ENCODE measurements around the gene SPOCK2.
A peak's percentile ranks its signal among the peaks of the same experiment; 100 is the strongest.

The SPOCK2 gene

GRCh38 chr10:72012796-72013195 lies 75.6 kb downstream of the SPOCK2 start:
- H3K27me3 ChIP-seq (ENCODE audit: control insufficient read depth in 2 of 2, insufficient read depth in 2 of 2, low read length in 2 of 2) = no peaks in the 10 kb centered on the region
- H3K9ac ChIP-seq (ENCODE audit: low read depth in 1 of 2, low read length in 2 of 2) = no peak overlapping the region
- H3K4me3 ChIP-seq (ENCODE audit: low read length in 2 of 2) = no peak overlapping the region
- no peaks in the 10 kb centered on the region for H3K36me3 ChIP-seq (ENCODE audit: control insufficient read depth in 2 of 2, insufficient read depth in 2 of 2, low read length in 2 of 2)
- no peak overlapping the region for H3K27ac ChIP-seq (ENCODE audit: low read depth in 2 of 2, low read length in 2 of 2)
- no peaks in the 10 kb centered on the region for H3K9me3 ChIP-seq (ENCODE audit: control insufficient read depth in 2 of 2, low read length in 2 of 2)
- peaks cover 13 to 28% of the 10 kb centered on the region in 2 donors for H3K4me1 ChIP-seq (ENCODE audit: control insufficient read depth in 2 of 2, insufficient read depth in 2 of 2, low read length in 2 of 2)

- H3K4me1 ChIP-seq (ENCODE audit: control insufficient read depth in 2 of 2, insufficient read depth in 2 of 2, low read length in 2 of 2) = peaks cover 13 to 28% of the 10 kb centered on the region in 2 donors
- no peak overlapping the region for H3K4me3 ChIP-seq (ENCODE audit: low read length in 2 of 2)
- H3K27ac ChIP-seq (ENCODE audit: low read depth in 2 of 2, low read length in 2 of 2) = no peak overlapping the region
- no peaks in the 10 kb centered on the region for H3K36me3 ChIP-seq (ENCODE audit: control insufficient read depth in 2 of 2, insufficient read depth in 2 of 2, low read length in 2 of 2)
- no peaks in the 10 kb centered on the region for H3K9me3 ChIP-seq (ENCODE audit: control insufficient read depth in 2 of 2, low read length in 2 of 2)
- H3K27me3 ChIP-seq (ENCODE audit: control insufficient read depth in 2 of 2, insufficient read depth in 2 of 2, low read length in 2 of 2) = no peaks in the 10 kb centered on the region
- H3K9ac ChIP-seq (ENCODE audit: low read depth in 1 of 2, low read length in 2 of 2) = no peak overlapping the region
These were observed 76.3 kb downstream of the SPOCK2 start for GRCh38 chr10:72011976-72012512.

GRCh38 chr10:72011468-72011867 lies 76.9 kb downstream of the SPOCK2 start:
- Histone ChIP-seq H3K36me3 (ENCODE audit: control insufficient read depth in 2 of 2, insufficient read depth in 2 of 2, low read length in 2 of 2) (no peaks in the 10 kb centered on the region), H3K9me3 (ENCODE audit: control insufficient read depth in 2 of 2, low read length in 2 of 2) (no peaks in the 10 kb centered on the region), H3K4me1 (ENCODE audit: control insufficient read depth in 2 of 2, insufficient read depth in 2 of 2, low read length in 2 of 2) (peaks cover 12 to 28% of the 10 kb centered on the region in 2 donors), H3K4me3 (ENCODE audit: low read length in 2 of 2) (no peak overlapping the region), H3K27me3 (ENCODE audit: control insufficient read depth in 2 of 2, insufficient read depth in 2 of 2, low read length in 2 of 2) (no peaks in the 10 kb centered on the region), H3K27ac (ENCODE audit: low read depth in 2 of 2, low read length in 2 of 2) (no peak overlapping the region), H3K9ac (ENCODE audit: low read depth in 1 of 2, low read length in 2 of 2) (no peak overlapping the region)

GRCh38 chr10:72011016-72011415 lies 77.3 kb downstream of the SPOCK2 start:
- no peak overlapping the region for H3K27ac ChIP-seq (ENCODE audit: low read depth in 2 of 2, low read length in 2 of 2)
- H3K9ac ChIP-seq (ENCODE audit: low read depth in 1 of 2, low read length in 2 of 2) = no peak overlapping the region
- no peaks in the 10 kb centered on the region for H3K9me3 ChIP-seq (ENCODE audit: control insufficient read depth in 2 of 2, low read length in 2 of 2)
- peaks cover 9 to 24% of the 10 kb centered on the region in 2 donors for H3K4me1 ChIP-seq (ENCODE audit: control insufficient read depth in 2 of 2, insufficient read depth in 2 of 2, low read length in 2 of 2)
- H3K27me3 ChIP-seq (ENCODE audit: control insufficient read depth in 2 of 2, insufficient read depth in 2 of 2, low read length in 2 of 2) = no peaks in the 10 kb centered on the region
- no peak overlapping the region for H3K4me3 ChIP-seq (ENCODE audit: low read length in 2 of 2)
- H3K36me3 ChIP-seq (ENCODE audit: control insufficient read depth in 2 of 2, insufficient read depth in 2 of 2, low read length in 2 of 2) = no peaks in the 10 kb centered on the region

GRCh38 chr10:72010234-72010973 lies 77.9 kb downstream of the SPOCK2 start:
- H3K9ac ChIP-seq (ENCODE audit: low read depth in 1 of 2, low read length in 2 of 2) = no peak overlapping the region
- H3K27me3 ChIP-seq (ENCODE audit: control insufficient read depth in 2 of 2, insufficient read depth in 2 of 2, low read length in 2 of 2) = no peaks in the 10 kb centered on the region
- H3K4me1 ChIP-seq (ENCODE audit: control insufficient read depth in 2 of 2, insufficient read depth in 2 of 2, low read length in 2 of 2) = peaks cover 9 to 18% of the 10 kb centered on the region in 2 donors
- H3K36me3 ChIP-seq (ENCODE audit: control insufficient read depth in 2 of 2, insufficient read depth in 2 of 2, low read length in 2 of 2) = no peaks in the 10 kb centered on the region
- H3K9me3 ChIP-seq (ENCODE audit: control insufficient read depth in 2 of 2, low read length in 2 of 2) = no peaks in the 10 kb centered on the region
- peak overlapping the region; percentile 67 to 70 for H3K27ac ChIP-seq (ENCODE audit: low read depth in 2 of 2, low read length in 2 of 2)
- no peak overlapping the region for H3K4me3 ChIP-seq (ENCODE audit: low read length in 2 of 2)

- peaks cover 9 to 15% of the 10 kb centered on the region in 2 donors for H3K4me1 ChIP-seq (ENCODE audit: control insufficient read depth in 2 of 2, insufficient read depth in 2 of 2, low read length in 2 of 2)
- no peaks in the 10 kb centered on the region for H3K27me3 ChIP-seq (ENCODE audit: control insufficient read depth in 2 of 2, insufficient read depth in 2 of 2, low read length in 2 of 2)
- no peak overlapping the region for H3K9ac ChIP-seq (ENCODE audit: low read depth in 1 of 2, low read length in 2 of 2)
- H3K27ac ChIP-seq (ENCODE audit: low read depth in 2 of 2, low read length in 2 of 2) = peak overlapping the region; percentile 67 to 70
- H3K9me3 ChIP-seq (ENCODE audit: control insufficient read depth in 2 of 2, low read length in 2 of 2) = no peaks in the 10 kb centered on the region
- H3K4me3 ChIP-seq (ENCODE audit: low read length in 2 of 2) = no peak overlapping the region
- H3K36me3 ChIP-seq (ENCODE audit: control insufficient read depth in 2 of 2, insufficient read depth in 2 of 2, low read length in 2 of 2) = no peaks in the 10 kb centered on the region
These were observed 78.8 kb downstream of the SPOCK2 start for GRCh38 chr10:72009425-72010081.

GRCh38 chr10:72009051-72009424 lies 79.3 kb downstream of the SPOCK2 start:
- H3K9ac ChIP-seq (ENCODE audit: low read depth in 1 of 2, low read length in 2 of 2) = no peak overlapping the region
- H3K27me3 ChIP-seq (ENCODE audit: control insufficient read depth in 2 of 2, insufficient read depth in 2 of 2, low read length in 2 of 2) = no peaks in the 10 kb centered on the region
- H3K27ac ChIP-seq (ENCODE audit: low read depth in 2 of 2, low read length in 2 of 2) = peak overlapping the region; percentile 67 to 70
- peaks cover 9 to 15% of the 10 kb centered on the region in 2 donors for H3K4me1 ChIP-seq (ENCODE audit: control insufficient read depth in 2 of 2, insufficient read depth in 2 of 2, low read length in 2 of 2)
- H3K36me3 ChIP-seq (ENCODE audit: control insufficient read depth in 2 of 2, insufficient read depth in 2 of 2, low read length in 2 of 2) = no peaks in the 10 kb centered on the region
- no peaks in the 10 kb centered on the region for H3K9me3 ChIP-seq (ENCODE audit: control insufficient read depth in 2 of 2, low read length in 2 of 2)
- H3K4me3 ChIP-seq (ENCODE audit: low read length in 2 of 2) = no peak overlapping the region

All from mucosa of rectum (tissue), 2 donors.